HCT116 (cell line): ENCODE measurements around the gene NRP1.

Experiments
- CEBPB ChIP-seq: IDR thresholded peaks from 2 replicates; pipeline ENCODE4 v1.6.1; 2012; ENCODE audit warnings: low read depth
- EZH2 ChIP-seq: fragments of 200-600 bp; sonication (generic); IDR thresholded peaks from 2 replicates; pipeline ENCODE4 v1.6.1; 2017; ENCODE audit warnings: antibody characterized with exemption, mixed run types
- POLR2A ChIP-seq: IDR thresholded peaks from 2 replicates; pipeline ENCODE4 v1.7.0; 2011; ENCODE audit warnings: borderline replicate concordance; ENCODE audit not compliant: insufficient read depth, insufficient read length; ENCODE audit errors: extremely low read depth
- RAD21 ChIP-seq: IDR thresholded peaks from 2 replicates; pipeline ENCODE4 v1.6.1; 2012; ENCODE audit warnings: low read depth, mild to moderate bottlenecking
- SP1 ChIP-seq: IDR thresholded peaks from 2 replicates; pipeline ENCODE4 v1.6.1; 2012; ENCODE audit warnings: low read depth
- ZFX ChIP-seq: fragments of 450-650 bp; IDR thresholded peaks from 2 replicates; pipeline ENCODE4 v1.6.1; 2017
- ZNF274 ChIP-seq: fragments of 200-500 bp; sonication (Bioruptor generic); IDR thresholded peaks from 2 replicates; pipeline ENCODE4 v1.6.1; 2014; ENCODE audit warnings: mild to moderate bottlenecking, low read depth, low read length, inconsistent platforms
- TF ChIP-seq, protein P1 (sequence below): IDR thresholded peaks from 2 replicates; pipeline ENCODE4 v1.6.1; 2012
- TF ChIP-seq, protein P2 (sequence below), 3 experiments: fragments of 200-600 bp in 1 of 3; sonication (generic) in 1 of 3; IDR thresholded peaks in 2 of 3; conservative IDR thresholded peaks in 1 of 3; 2 replicates each; pipeline ENCODE4 v1.5.1; 2012 to 2017; ENCODE audit warnings: low read depth in 2 of 3, low read length in 2 of 3, antibody characterized with exemption in 1 of 3, borderline replicate concordance in 1 of 3, control low read depth in 1 of 3, mild to moderate bottlenecking in 1 of 3, mixed read lengths in 1 of 3, mixed run types in 1 of 3, moderate library complexity in 1 of 3; ENCODE audit not compliant: insufficient read depth in 1 of 3

DNA sequence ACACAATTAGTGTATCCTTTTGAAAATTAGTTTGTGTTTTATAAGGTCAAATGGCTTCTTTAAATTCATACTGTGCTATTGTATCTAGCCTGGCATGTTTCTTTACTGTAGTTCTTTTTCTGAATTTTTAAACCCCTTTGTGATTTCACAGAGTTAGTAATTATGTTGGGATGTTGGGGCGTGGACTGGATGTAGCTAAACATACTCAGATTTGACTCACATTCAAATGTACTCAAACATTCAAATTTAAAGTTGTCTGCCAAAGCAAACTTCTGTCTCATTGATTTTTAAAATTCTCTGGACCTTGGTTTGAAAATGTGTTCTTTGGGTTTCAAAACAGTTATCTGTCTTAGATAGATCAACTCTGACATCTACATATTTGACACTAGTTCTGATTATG, 7.2 kb upstream of the NRP1 start:
- TF ChIP-seq, protein P1, sequence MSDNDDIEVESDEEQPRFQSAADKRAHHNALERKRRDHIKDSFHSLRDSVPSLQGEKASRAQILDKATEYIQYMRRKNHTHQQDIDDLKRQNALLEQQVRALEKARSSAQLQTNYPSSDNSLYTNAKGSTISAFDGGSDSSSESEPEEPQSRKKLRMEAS = no peak
- TF ChIP-seq ZNF274 = no peak
- TF ChIP-seq, protein P2, sequence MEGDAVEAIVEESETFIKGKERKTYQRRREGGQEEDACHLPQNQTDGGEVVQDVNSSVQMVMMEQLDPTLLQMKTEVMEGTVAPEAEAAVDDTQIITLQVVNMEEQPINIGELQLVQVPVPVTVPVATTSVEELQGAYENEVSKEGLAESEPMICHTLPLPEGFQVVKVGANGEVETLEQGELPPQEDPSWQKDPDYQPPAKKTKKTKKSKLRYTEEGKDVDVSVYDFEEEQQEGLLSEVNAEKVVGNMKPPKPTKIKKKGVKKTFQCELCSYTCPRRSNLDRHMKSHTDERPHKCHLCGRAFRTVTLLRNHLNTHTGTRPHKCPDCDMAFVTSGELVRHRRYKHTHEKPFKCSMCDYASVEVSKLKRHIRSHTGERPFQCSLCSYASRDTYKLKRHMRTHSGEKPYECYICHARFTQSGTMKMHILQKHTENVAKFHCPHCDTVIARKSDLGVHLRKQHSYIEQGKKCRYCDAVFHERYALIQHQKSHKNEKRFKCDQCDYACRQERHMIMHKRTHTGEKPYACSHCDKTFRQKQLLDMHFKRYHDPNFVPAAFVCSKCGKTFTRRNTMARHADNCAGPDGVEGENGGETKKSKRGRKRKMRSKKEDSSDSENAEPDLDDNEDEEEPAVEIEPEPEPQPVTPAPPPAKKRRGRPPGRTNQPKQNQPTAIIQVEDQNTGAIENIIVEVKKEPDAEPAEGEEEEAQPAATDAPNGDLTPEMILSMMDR (IDR thresholded peaks at IDR 0.05 in 2 of 3, conservative IDR thresholded peaks at IDR 0.05 in 1 of 3; ENCODE audit: borderline replicate concordance in 1 of 3, insufficient read depth in 1 of 3, low read depth in 2 of 3, low read length in 2 of 3) = no peak
- TF ChIP-seq POLR2A = no peak
- no peak for TF ChIP-seq EZH2
- TF ChIP-seq CEBPB = no peak
- no peak for TF ChIP-seq ZFX
- no peak for TF ChIP-seq RAD21
- no peak for TF ChIP-seq SP1
